GM15510 (cell line): Measurements from ENCODE around the gene ADCK1.

Source experiments
- POLR2A ChIP-seq: IDR thresholded peaks from 3 replicates; pipeline ENCODE4 v1.6.1; 2011; ENCODE audit warnings: borderline replicate concordance; ENCODE audit not compliant: insufficient read length; ENCODE audit errors: extremely low read depth

ADCK1 gene

DNA sequence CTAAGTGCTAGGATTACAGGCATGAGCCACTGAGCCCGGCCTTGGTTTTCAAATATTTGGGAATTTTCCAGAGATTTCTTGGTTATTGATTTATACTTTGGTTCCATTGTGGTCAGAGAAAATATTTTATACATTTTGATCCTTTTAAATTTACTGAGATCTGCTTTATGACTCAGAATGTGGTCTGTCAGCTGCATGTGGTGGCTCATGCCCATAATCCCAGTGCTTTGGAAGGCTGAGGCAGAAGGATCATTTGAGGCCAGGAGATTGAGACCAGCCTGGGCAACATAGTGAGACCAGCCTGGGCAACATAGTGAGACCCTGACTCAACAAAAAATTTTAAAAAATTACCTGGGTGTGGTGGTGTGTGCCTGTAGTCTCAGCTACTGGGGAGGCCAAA lies 49.8 kb downstream of the ADCK1 start:
- no peak for TF ChIP-seq POLR2A

DNA sequence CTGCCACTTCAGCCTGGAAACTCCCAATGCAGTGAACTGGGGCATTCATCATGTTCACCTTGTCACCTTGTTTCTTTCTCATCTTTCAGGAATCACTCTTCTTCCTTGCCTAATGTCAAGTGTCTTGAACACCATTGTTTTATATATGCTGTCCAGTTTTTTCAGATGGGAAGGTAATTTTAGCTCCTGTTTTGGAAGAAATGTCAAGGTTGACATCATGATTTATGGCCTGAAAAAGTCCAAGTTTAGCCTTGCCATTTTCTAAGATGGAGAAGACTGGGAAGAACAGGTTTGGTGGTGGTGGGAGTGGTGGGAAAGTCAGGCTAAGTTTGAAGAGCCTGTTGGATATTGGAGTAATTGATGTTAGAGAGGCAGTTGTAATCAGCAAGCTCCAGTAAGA lies 54.0 kb downstream of the ADCK1 start:
- TF ChIP-seq POLR2A, result no peak

DNA sequence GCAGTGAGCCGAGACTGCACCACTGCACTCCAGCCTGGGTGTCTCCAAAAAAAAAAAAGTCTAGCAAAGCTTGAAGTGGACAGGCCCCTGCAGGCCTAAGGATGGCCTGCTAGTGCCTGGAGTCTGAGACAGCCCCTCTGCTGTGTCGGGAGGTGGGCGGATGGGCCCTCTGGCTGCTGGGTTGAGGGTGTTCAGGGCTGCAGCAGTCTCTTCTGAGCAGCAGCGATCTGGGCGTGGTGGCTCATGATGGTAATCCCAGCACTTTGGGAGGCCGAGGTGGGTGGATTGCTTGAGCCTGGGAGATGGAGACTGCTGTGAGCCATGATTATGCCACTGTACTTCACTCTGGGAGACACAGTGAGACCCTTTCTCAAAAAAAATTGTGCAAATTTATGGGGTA lies 57.0 kb downstream of the ADCK1 start:
- TF ChIP-seq POLR2A, result no peak

DNA sequence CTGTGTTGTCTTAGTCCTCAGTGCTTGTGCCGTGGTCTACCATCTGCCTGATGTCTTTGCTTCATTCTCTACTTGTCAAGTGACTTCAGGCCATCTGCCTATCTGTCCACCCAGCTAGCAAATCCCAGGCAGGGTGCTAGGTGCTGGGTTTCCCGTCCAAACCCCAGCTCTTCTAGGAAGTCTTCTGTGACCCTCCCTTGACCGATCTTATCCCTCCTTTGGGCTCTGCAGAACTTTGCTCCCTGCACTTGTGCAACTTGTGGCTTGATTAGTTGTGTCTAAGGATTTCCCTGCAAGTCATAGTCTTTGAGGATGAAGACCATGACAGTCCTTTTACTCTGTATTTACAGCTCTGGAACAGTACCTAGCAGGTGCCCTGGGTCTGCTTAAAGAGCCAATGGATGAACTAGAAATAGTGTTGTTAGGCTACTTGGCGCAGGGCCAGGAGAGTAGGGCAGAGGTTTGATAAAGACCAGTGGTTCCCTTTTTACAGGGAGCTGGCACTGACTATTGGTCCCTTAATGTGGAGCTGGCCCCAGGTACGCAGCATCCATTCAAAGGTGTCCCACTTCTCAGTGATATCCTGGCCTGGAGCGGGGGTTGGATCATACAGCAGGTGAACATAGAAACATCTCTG lies 60.1 kb downstream of the ADCK1 start:
- no peak for TF ChIP-seq POLR2A

DNA sequence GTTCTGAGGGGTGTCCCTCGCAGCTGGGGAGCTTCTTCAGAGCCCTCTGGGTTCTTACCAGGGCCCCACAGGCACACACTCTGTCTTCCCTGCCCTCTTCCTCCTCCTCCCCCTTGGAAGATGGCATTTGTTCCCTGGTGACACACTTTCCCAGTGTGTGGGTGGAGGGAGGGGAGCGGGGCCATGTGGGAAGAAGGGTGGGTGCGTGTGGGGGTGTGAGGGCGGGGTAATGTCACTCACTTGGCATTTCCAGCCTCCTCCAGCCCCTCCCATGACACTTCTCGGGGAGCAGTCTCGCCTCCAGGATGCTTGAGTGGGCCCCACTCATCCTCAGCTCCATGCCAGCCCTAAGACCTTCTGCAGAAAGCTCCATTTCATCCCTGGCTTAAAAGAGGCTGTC lies 61.3 kb downstream of the ADCK1 start:
- no peak for TF ChIP-seq POLR2A

DNA sequence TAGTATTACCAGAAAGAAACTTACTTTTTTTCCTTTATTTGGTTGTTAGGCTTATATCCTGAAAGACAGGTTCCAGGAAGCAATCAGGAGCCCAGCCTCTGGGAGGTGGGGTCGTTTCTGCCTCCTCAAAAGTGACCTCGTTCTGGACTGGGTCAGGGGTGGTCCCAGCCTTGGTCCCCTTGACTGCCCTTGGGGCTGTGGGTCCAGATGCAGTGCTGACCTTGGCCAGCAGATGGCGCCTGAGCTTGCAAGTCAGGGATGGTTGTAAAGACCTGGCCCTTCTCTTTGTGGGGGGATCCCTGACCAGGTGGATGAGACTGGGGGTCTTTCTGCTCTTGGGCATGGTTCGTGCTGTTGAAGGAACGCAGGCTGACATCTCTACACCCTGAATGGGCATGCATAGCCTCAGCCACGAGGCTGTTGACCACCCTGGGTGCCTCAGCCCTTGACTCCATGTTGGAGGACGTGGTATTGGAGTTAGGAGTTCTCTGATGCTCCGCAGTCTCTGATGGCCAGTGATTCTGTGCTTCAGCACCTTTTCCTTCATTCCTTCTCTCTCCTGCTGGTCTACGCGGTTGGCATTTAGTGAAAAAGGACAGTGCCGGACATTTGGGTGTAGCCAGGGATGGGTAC lies 62.4 kb downstream of the ADCK1 start:
- no peak for TF ChIP-seq POLR2A

DNA sequence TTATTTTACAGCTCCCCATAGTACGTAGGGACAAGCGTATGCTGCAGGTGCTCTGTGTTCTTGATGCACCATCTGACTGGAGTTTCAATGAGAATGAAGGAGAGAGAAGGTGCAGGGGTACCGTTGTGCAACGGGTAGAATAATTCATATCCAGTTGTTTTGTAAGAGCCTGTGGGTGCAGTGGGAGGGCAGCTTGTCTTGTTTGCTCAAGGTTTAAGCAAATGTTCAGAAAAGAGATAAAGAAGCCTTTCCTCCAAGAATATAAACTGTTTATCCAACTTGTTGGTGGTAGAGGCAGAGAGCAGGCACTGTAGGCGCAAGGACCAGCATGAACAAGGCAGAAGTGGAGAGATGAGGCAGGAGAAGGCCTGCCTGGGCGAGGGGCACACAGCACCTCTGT lies 64.2 kb downstream of the ADCK1 start:
- no peak for TF ChIP-seq POLR2A

DNA sequence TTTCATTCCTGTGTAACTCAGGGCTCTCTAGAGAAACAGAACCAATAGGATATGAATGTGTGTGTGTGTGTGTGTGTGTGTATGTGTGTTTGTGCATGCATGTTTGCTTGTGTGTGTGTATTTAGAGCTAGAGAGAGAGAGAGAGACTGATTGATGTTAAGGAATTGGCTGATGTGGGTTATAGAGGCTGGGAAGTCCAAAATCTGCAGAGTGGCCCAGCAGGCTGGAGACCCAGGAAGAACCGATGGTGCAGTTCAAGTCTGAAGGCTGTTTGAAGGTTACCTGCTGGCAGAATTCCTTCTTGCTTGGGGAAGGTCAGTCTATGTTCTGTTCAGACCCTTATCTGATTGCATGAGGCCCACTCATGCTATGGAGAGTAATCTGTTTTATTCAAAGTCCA lies 64.7 kb downstream of the ADCK1 start:
- TF ChIP-seq POLR2A, result no peak

DNA sequence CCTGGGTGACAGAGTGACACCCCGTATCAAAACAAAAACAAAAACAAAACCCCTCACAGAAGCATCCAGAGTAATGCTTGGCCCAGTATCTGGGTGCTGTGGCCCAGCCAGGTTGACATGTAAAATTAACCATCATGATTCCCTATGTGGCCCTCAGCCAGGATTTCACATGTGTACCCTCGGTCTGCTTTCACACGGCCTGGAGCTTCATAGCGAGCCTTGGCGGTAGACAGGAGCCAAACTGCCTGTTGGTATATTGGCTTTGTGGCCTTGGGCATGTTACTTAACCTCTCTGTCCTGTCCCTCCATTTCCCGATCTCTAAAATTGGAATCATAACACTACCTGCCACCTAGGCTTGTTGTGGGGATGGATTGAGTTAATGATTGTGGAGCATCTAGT lies 65.5 kb downstream of the ADCK1 start:
- TF ChIP-seq POLR2A, result no peak

DNA sequence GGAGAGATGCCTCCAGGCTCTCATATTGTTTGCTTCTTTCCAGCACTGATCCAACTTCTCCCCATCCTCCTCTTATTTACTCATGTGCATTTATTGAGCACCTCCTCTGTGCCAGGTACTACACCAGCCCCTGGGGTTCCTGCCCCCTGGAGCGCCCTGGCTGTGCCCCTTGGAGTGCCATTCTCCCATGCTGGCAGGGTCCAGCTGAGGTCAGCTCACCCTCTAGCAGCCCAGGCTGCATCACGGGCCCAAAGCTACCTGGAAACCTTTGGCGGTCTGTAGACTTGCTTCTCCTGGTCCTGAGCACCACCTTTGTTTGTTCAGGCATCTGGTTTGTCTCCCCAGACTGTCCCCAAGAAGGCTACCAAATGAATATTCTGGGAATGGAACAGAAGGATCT lies 67.0 kb downstream of the ADCK1 start:
- no peak for TF ChIP-seq POLR2A

DNA sequence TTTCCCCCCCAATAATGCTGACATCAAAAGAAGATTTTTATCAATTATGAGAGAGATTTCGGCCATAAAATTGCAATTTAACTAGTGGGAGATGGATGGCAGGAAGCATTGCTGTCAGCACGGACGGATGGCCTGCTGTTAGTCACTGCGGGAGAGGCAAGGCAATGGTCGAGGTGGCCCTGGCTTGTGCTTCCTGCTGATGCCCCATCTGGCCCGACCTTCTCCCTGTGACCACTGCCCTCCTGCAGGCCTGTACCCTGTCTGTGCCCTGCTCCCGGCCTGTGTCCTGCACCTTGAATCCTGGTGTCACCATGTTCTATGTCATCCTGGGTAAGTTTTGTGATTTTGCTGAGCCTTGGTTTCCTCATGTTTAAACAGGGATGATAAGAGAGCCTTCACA lies 67.6 kb downstream of the ADCK1 start:
- no peak for TF ChIP-seq POLR2A

DNA sequence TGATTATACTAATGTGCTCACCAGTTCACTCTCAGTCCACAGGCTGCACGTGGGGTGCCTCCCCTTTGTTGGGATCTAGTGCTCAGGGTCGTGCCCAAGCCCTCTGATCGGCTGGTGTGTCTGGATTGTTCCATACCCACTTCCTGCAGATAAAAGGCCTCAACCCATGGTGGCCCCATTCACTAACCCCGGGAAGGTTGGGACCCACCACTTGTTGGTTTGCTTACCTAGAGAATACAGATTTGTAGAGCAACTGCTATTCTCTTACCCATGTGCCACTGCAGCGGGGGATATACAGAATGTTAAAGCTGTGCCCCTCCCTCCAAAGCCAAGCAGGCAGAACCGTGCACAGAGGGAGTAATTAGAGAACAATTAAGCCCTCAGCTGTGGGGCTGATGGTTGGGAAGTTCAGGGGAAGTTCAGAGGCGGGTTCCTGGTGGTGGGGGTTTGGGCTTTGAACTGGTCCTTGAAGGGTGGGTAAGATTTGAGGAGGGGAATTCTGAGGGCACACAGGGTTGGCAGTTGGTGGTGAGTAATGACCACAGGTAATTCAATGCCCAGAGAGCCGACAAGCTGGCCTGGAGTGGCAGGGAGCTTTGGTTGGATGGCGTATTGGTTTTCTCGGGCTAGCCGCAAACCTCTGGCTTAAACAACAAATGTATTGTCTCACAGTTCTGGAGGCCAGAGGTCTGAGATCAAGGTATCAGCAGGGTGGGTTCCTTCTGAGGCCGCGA lies 68.8 kb downstream of the ADCK1 start:
- TF ChIP-seq POLR2A, result no peak

DNA sequence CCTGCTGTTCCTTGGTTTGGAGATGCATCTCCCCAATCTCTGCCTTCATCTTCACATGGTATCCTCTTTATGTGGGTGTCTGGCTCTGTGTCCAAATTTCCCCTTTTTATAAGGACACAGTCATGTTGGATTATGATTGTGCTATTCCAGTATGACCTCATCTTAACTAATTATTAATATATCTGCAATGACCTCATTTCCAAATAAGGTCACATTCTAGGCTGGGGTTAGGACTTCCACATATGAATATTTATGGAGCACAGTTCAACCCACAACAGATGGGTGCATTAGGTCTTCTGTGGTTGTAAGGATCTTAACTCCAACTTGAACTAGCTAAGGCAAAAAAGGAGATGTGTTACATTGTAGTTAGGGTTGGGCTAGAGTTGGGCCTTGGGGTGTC lies 69.4 kb downstream of the ADCK1 start:
- no peak for TF ChIP-seq POLR2A

DNA sequence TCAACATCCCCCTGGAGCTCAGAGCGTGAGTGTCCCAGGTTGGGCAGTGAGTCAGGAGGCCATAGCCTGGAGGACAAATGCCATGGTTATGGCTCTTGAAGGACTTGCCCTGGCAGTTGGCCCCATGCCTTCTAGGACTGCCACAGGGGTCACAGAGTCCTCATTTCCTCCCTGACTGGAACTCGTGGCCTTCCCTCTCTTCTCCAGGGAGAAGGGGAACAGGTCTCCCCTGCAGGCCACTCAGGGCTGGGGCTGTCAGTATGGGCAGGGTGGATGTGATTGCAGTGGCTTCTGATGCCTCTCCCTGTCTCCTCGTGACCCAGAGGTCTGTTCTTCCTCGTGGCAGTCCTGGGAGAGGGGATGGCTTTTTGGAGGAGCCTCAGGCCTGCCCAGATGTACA lies 70.7 kb downstream of the ADCK1 start:
- TF ChIP-seq POLR2A, result no peak

DNA sequence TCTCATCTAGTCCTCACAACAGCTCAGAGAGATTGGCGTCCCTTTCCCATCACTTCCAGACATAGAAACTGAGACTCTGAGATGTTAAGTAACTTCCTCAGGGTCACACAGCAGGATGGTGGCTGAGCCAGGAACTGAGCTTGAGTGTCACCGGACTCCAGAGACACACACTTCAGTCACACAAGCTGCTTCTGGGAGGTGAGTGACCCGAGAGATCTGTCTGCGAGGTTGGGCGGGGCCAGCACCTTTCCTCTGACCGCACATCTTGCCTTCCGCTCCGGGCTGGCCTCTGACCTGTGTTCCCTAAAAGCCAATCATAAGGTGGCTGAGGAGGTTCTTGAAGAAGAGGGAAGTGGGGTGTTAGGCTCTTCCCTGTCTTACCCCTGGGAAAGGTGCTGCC lies 72.2 kb downstream of the ADCK1 start:
- TF ChIP-seq POLR2A, result no peak

DNA sequence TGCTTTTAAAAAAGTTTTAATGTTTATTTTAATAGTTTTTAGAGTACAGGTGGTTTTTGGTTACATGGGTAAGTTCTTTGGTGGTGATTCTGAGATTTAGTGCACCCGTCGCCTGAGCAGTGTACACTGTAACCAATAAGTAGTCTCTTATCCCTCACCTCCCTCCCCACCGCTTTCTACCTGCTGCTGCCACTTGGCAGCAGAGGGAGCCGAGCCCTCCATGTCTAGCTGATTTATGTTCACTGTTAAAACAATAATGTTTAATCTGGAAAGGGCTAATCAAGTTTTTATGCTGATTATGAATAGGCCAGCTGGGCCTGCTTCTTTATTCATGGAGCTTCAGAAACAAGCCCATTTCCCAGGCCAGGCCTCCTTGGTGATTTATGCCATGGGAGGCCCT lies 73.1 kb downstream of the ADCK1 start:
- TF ChIP-seq POLR2A, result no peak
